Smooth muscle cell (in vitro differentiated cells): Measurements from ENCODE around the gene MGST1. TPM values are rescaled to one million over a fixed set of nuclear protein-coding genes. Genes with fewer than 3 reads are reported as not detected.

Source experiments
- DNase-seq: peaks from one replicate; lab custom pipeline; 2025; ENCODE audit not compliant: unreplicated experiment; lab: John Stamatoyannopoulos, UW
- H2AFZ ChIP-seq: fragments of 200-600 bp; sonication (generic); 2 replicates; pipeline ENCODE4 v1.6.0; 2016; ENCODE audit warnings: antibody characterized with exemption, low read depth, mild to moderate bottlenecking
- H3F3A ChIP-seq: fragments of 200-600 bp; sonication (generic); 2 replicates; pipeline ENCODE4 v1.6.0; 2017; ENCODE audit warnings: antibody characterized with exemption, low read depth
- H3K27ac ChIP-seq: fragments of 200-600 bp; sonication (generic); 2 replicates; pipeline ENCODE4 v1.5.1; 2016; ENCODE audit warnings: low read depth, mild to moderate bottlenecking
- H3K27me3 ChIP-seq: fragments of 200-600 bp; sonication (generic); 2 replicates; pipeline ENCODE4 v1.6.1; 2016; ENCODE audit warnings: low read depth, mild to moderate bottlenecking
- H3K36me3 ChIP-seq: fragments of 200-600 bp; sonication (generic); 2 replicates; pipeline ENCODE4 v1.5.1; 2016; ENCODE audit warnings: low read depth
- H3K4me1 ChIP-seq: fragments of 200-600 bp; sonication (generic); 2 replicates; pipeline ENCODE4 v1.5.1; 2016; ENCODE audit warnings: low read depth
- H3K4me2 ChIP-seq: fragments of 200-600 bp; sonication (generic); 2 replicates; pipeline ENCODE4 v1.6.0; 2016; ENCODE audit warnings: mild to moderate bottlenecking
- H3K4me3 ChIP-seq: fragments of 200-600 bp; sonication (generic); 2 replicates; pipeline ENCODE4 v1.5.1; 2016; ENCODE audit warnings: mild to moderate bottlenecking
- H3K79me2 ChIP-seq: fragments of 200-600 bp; sonication (generic); 2 replicates; pipeline ENCODE4 v1.6.0; 2016; ENCODE audit warnings: low read depth, mild to moderate bottlenecking
- H3K9ac ChIP-seq: fragments of 200-600 bp; sonication (generic); 2 replicates; pipeline ENCODE4 v1.6.0; 2016; ENCODE audit warnings: low read depth
- H3K9me3 ChIP-seq: fragments of 200-600 bp; sonication (generic); replicated peaks from 2 replicates; pipeline ENCODE4 v1.5.1; 2016; ENCODE audit warnings: low read depth
- H4K20me1 ChIP-seq: fragments of 200-600 bp; sonication (generic); 2 replicates; pipeline ENCODE4 v1.6.0; 2016; ENCODE audit warnings: low read depth
- CTCF ChIP-seq: fragments of 200-600 bp; sonication (generic); IDR thresholded peaks from 2 replicates; pipeline ENCODE4 v1.5.1; 2017; ENCODE audit warnings: borderline replicate concordance, mild to moderate bottlenecking, antibody characterized with exemption; ENCODE audit not compliant: insufficient read depth, poor library complexity, severe bottlenecking
- WGBS: methylation state at CpG from one replicate; pipeline ENCODE4 v1.1.7; 2016; ENCODE audit warnings: low lambda C conversion rate; 5-methylcytosine and 5-hydroxymethylcytosine counted together
- polyA plus RNA-seq: library from polyadenylated mRNA; unstranded; fragments of >200 nt; fragmentation: Nextera tagmentation; extraction: Ambion mirVana; gene quantifications from 2 replicates; pipeline ENCODE4 v1.2.1, GENCODE V29; 2016
- total RNA-seq: library from RNA; depleted of rRNA; stranded (reverse); fragments of >200 nt; gene quantifications from 2 replicates; pipeline ENCODE4 v1.2.3, GENCODE V29; 2014

Gene MGST1
- total and polyA plus RNA-seq, 2 experiments from 2014 or later, result 21.7 to 31.4 TPM

GRCh38 chr12:16303939-16304338 lies 43.5 kb upstream of the MGST1 start:
- Histone ChIP-seq H3K27me3 (no peaks in the 10 kb centered on the region), H3K9me3 (no peaks in the 10 kb centered on the region), H3K4me3 (no peak overlapping the region), H3K9ac (no peak overlapping the region), H2AFZ (no peak overlapping the region), H3K4me2 (no peak overlapping the region), H3K27ac (no peak overlapping the region), H3F3A (no peaks in the 10 kb centered on the region), H3K4me1 (peaks cover 6% of the 10 kb centered on the region), H3K79me2 (no peaks in the 10 kb centered on the region), H4K20me1 (no peaks in the 10 kb centered on the region), H3K36me3 (no peaks in the 10 kb centered on the region)
- no peak for TF ChIP-seq CTCF
- no peak for DNase-seq
- 32% methylated on average over 2 of the region's 2 CpGs for WGBS

DNA sequence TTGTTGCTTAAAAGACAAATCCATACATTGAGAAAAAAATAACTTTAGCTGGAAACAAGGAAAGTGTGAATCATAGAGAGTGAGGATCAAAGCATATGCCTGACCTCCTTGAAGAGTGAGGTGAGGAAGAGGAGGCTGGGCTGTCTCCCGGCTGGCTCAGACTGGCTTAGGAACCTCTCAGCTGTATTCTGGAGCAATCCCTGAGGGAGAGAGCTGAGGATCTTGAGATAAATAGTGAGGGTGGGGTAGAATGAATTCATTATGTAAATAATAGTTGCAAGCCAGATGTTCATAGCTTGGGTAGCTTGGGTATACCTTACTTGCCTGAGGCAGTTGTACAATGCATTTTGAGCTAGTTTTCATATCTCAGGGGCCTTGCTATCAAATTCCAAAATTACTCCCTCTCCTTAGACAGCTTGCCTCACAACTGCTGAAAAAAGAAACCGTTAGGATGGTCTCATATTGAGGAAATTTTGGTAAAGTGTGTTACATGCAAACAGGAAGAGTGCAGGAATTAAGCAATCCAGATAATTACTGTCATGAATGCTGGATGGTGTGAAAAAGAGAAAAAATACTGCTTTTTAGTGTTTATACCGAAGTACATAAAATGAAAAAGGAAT lies 39.5 kb upstream of the MGST1 start:
- no peak for TF ChIP-seq CTCF
- Histone ChIP-seq H3K9ac (no peak overlapping the region), H3K4me2 (no peak overlapping the region), H3K4me3 (no peak overlapping the region), H2AFZ (no peak overlapping the region), H3K27me3 (no peaks in the 10 kb centered on the region), H3K79me2 (no peaks in the 10 kb centered on the region), H3K4me1 (peaks cover 6% of the 10 kb centered on the region), H4K20me1 (no peaks in the 10 kb centered on the region), H3K27ac (no peak overlapping the region), H3K36me3 (no peaks in the 10 kb centered on the region), H3F3A (no peaks in the 10 kb centered on the region), H3K9me3 (no peaks in the 10 kb centered on the region)
- 59% methylated on average over 3 of the region's 3 CpGs for WGBS
- DNase-seq, result no peak

- Histone ChIP-seq H3K27me3 (no peaks in the 10 kb centered on the region), H3K4me1 (peaks cover 6% of the 10 kb centered on the region), H3K4me3 (no peak overlapping the region), H3K4me2 (no peak overlapping the region), H3K79me2 (no peaks in the 10 kb centered on the region), H4K20me1 (no peaks in the 10 kb centered on the region), H3F3A (no peaks in the 10 kb centered on the region), H3K9me3 (no peaks in the 10 kb centered on the region), H3K27ac (no peak overlapping the region), H2AFZ (no peak overlapping the region), H3K36me3 (no peaks in the 10 kb centered on the region), H3K9ac (no peak overlapping the region)
- 85% methylated on average over 1 of the region's 1 CpG for WGBS
- TF ChIP-seq CTCF, result no peak
- no peak for DNase-seq
Measured at GRCh38 chr12:16310934-16311333, 36.5 kb upstream of the MGST1 start.

DNA sequence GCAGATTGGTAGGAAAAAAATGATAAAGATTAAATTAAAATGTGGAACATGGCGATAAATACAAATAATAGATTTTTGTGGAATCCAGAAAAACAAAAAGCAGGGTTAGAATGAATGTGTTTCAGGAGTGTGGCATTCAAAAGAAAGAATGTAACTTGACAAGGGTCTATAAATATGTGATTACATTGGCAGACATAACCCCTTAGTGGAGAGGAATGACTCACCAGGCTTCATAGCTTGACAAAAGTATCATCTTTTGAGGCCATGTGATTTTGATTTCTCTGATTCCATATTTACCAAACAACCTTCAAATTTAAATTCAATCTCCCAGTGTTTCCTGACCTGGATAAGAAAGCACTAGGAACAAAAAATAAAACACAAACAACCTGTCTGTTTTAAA lies 24.4 kb upstream of the MGST1 start:
- H3K9ac ChIP-seq, result no peak overlapping the region
- H3K4me3 ChIP-seq, result no peak overlapping the region
- H3K79me2 ChIP-seq, result no peaks in the 10 kb centered on the region
- no peaks in the 10 kb centered on the region for H3K27me3 ChIP-seq
- no peaks in the 10 kb centered on the region for H4K20me1 ChIP-seq
- H3K9me3 ChIP-seq, result no peaks in the 10 kb centered on the region
- 94% methylated on average over 1 of the region's 1 CpG for WGBS
- no peak overlapping the region for H2AFZ ChIP-seq
- H3K36me3 ChIP-seq, result no peaks in the 10 kb centered on the region
- DNase-seq, result no peak
- no peaks in the 10 kb centered on the region for H3F3A ChIP-seq
- H3K4me1 ChIP-seq, result no peaks in the 10 kb centered on the region
- TF ChIP-seq CTCF, result no peak
- no peak overlapping the region for H3K4me2 ChIP-seq
- no peak overlapping the region for H3K27ac ChIP-seq
